Mesendoderm (in vitro differentiated cells): ENCODE data around the gene PADI3.
A peak's percentile ranks its signal among the peaks of the same experiment; 100 is the strongest.

Experiments used
- DNase-seq: peaks from one replicate; pipeline ENCODE4 v3.0.0; 2013
- H2AK5ac ChIP-seq: 2 replicates; pipeline ENCODE4 v1.6.1; 2013; ENCODE audit warnings: low read length, inconsistent platforms
- H2BK120ac ChIP-seq: 2 replicates; pipeline ENCODE4 v1.6.1; 2013; ENCODE audit warnings: low read depth, mild to moderate bottlenecking, low read length, moderate library complexity, mixed read lengths
- H2BK15ac ChIP-seq: replicated peaks from 2 replicates; pipeline ENCODE4 v1.6.1; 2013; ENCODE audit warnings: low read depth, mild to moderate bottlenecking, moderate library complexity
- H2BK5ac ChIP-seq: 2 replicates; pipeline ENCODE4 v1.6.1; 2013; ENCODE audit warnings: low read length, inconsistent platforms
- H3K18ac ChIP-seq: 2 replicates; pipeline ENCODE4 v1.6.1; 2013; ENCODE audit warnings: mild to moderate bottlenecking, low read length, mixed read lengths
- H3K23ac ChIP-seq: one replicate; pipeline ENCODE4 v1.6.1; 2013; ENCODE audit warnings: low read length
- H3K27ac ChIP-seq: 2 replicates; pipeline ENCODE4 v1.5.1; 2013; ENCODE audit warnings: low read depth, mild to moderate bottlenecking, inconsistent platforms, low read length, moderate library complexity
- H3K27me3 ChIP-seq: 2 replicates; pipeline ENCODE4 v1.6.1; 2013; ENCODE audit warnings: low read length, control low read depth, mild to moderate bottlenecking, inconsistent platforms; ENCODE audit not compliant: insufficient read depth, poor library complexity
- H3K36me3 ChIP-seq: 2 replicates; pipeline ENCODE4 v1.6.1; 2013; ENCODE audit warnings: low read length, inconsistent platforms; ENCODE audit not compliant: control insufficient read depth, insufficient read depth
- H3K4ac ChIP-seq: one replicate; pipeline ENCODE4 v1.6.1; 2013; ENCODE audit warnings: low read depth, mild to moderate bottlenecking, low read length, moderate library complexity
- H3K4me1 ChIP-seq: 2 replicates; pipeline ENCODE4 v1.6.1; 2013; ENCODE audit warnings: low read depth, low read length, inconsistent platforms; ENCODE audit not compliant: control insufficient read depth
- H3K4me2 ChIP-seq: 2 replicates; pipeline ENCODE4 v1.6.1; 2013; ENCODE audit warnings: low read length
- H3K4me3 ChIP-seq: 2 replicates; pipeline ENCODE4 v1.5.1; 2013; ENCODE audit warnings: mild to moderate bottlenecking, low read length
- H3K56ac ChIP-seq: one replicate; pipeline ENCODE4 v1.6.1; 2013; ENCODE audit warnings: low read length
- H3K79me1 ChIP-seq: 2 replicates; pipeline ENCODE4 v1.6.1; 2013; ENCODE audit warnings: low read length, inconsistent platforms
- H3K79me2 ChIP-seq: 2 replicates; pipeline ENCODE4 v1.6.1; 2013; ENCODE audit warnings: mild to moderate bottlenecking, low read length; ENCODE audit not compliant: control insufficient read depth, insufficient read depth
- H3K9ac ChIP-seq: 2 replicates; pipeline ENCODE4 v1.6.1; 2013; ENCODE audit warnings: low read length, inconsistent platforms
- H4K5ac ChIP-seq: one replicate; pipeline ENCODE4 v1.6.1; 2013; ENCODE audit warnings: low read length
- H4K8ac ChIP-seq: one replicate; pipeline ENCODE4 v1.6.1; 2013; ENCODE audit warnings: low read depth, mild to moderate bottlenecking, control low read depth, low read length, moderate library complexity
- WGBS: extraction: QIAGEN DNeasy Blood & Tissue Kit; methylation state at CpG from one replicate; pipeline ENCODE4 v1.1.7; 2013; ENCODE audit warnings: low lambda C conversion rate, missing lambda C conversion rate; ENCODE audit not compliant: insufficient coverage; ENCODE audit errors: extremely low coverage; 5-methylcytosine and 5-hydroxymethylcytosine counted together

The PADI3 gene

GRCh38 chr1:17301767-17302166 lies 52.9 kb downstream of the PADI3 start:
- no peaks in the 10 kb centered on the region for H3K79me1 ChIP-seq
- no peak overlapping the region for H3K27ac ChIP-seq
- H4K5ac ChIP-seq: no peak overlapping the region

GRCh38 chr1:17304151-17304825 lies 55.4 kb downstream of the PADI3 start:
- no peak overlapping the region for H2BK15ac ChIP-seq
- H3K27me3 ChIP-seq: no peaks in the 10 kb centered on the region
- no peak overlapping the region for H3K56ac ChIP-seq
- H2AK5ac ChIP-seq: no peak overlapping the region
- no CpG with 5 or more reads among the region's 6 CpGs for WGBS
- H3K4me2 ChIP-seq: no peak overlapping the region
- no peak overlapping the region for H3K4me3 ChIP-seq
- H3K36me3 ChIP-seq: no peaks in the 10 kb centered on the region
- H3K23ac ChIP-seq: no peak overlapping the region
- H4K8ac ChIP-seq: no peak overlapping the region
- H2BK5ac ChIP-seq: no peak overlapping the region
- H3K27ac ChIP-seq: no peak overlapping the region
- no peak overlapping the region for H4K5ac ChIP-seq
- H2BK120ac ChIP-seq: no peak overlapping the region
- no peaks in the 10 kb centered on the region for H3K79me1 ChIP-seq
- no peak overlapping the region for H3K4ac ChIP-seq
- H3K79me2 ChIP-seq: no peaks in the 10 kb centered on the region
- H3K4me1 ChIP-seq: no peaks in the 10 kb centered on the region
- H3K9ac ChIP-seq: no peak overlapping the region
- no peak overlapping the region for H3K18ac ChIP-seq
- peak; percentile 74 for DNase-seq

More at GRCh38 chr1:17301767-17302166, 52.9 kb downstream of the PADI3 start:
- no peak overlapping the region for H2BK5ac ChIP-seq
- no peak overlapping the region for H3K18ac ChIP-seq
- no peaks in the 10 kb centered on the region for H3K4me1 ChIP-seq
- WGBS: no CpG with 5 or more reads among the region's 5 CpGs
- no peak overlapping the region for H2AK5ac ChIP-seq
- H3K4me2 ChIP-seq: no peak overlapping the region
- H3K4ac ChIP-seq: no peak overlapping the region
- no peaks in the 10 kb centered on the region for H3K27me3 ChIP-seq
- H3K36me3 ChIP-seq: no peaks in the 10 kb centered on the region
- no peak overlapping the region for H3K9ac ChIP-seq
- no peak overlapping the region for H3K56ac ChIP-seq
- H3K23ac ChIP-seq: no peak overlapping the region
- H2BK15ac ChIP-seq: no peak overlapping the region
- H4K8ac ChIP-seq: no peak overlapping the region
- no peak overlapping the region for H2BK120ac ChIP-seq
- no peaks in the 10 kb centered on the region for H3K79me2 ChIP-seq
- H3K4me3 ChIP-seq: no peak overlapping the region
- DNase-seq: no peak

GRCh38 chr1:17304826-17305175 lies 55.9 kb downstream of the PADI3 start:
- no peak overlapping the region for H3K4ac ChIP-seq
- no peak overlapping the region for H3K9ac ChIP-seq
- no peaks in the 10 kb centered on the region for H3K79me1 ChIP-seq
- H3K4me3 ChIP-seq: no peak overlapping the region
- H3K36me3 ChIP-seq: no peaks in the 10 kb centered on the region
- H4K5ac ChIP-seq: no peak overlapping the region
- H3K18ac ChIP-seq: no peak overlapping the region
- no peak overlapping the region for H2BK120ac ChIP-seq
- H3K56ac ChIP-seq: no peak overlapping the region
- no CpG with 5 or more reads among the region's 6 CpGs for WGBS
- no peaks in the 10 kb centered on the region for H3K27me3 ChIP-seq
- DNase-seq: no peak
- H3K4me1 ChIP-seq: peaks cover 1% of the 10 kb centered on the region
- no peak overlapping the region for H2BK15ac ChIP-seq
- no peaks in the 10 kb centered on the region for H3K79me2 ChIP-seq
- no peak overlapping the region for H3K27ac ChIP-seq
- H4K8ac ChIP-seq: no peak overlapping the region
- H2BK5ac ChIP-seq: no peak overlapping the region
- no peak overlapping the region for H2AK5ac ChIP-seq
- no peak overlapping the region for H3K4me2 ChIP-seq
- H3K23ac ChIP-seq: no peak overlapping the region

GRCh38 chr1:17305576-17306095 lies 56.7 kb downstream of the PADI3 start:
- no peak overlapping the region for H2AK5ac ChIP-seq
- H3K9ac ChIP-seq: no peak overlapping the region
- no peak overlapping the region for H3K18ac ChIP-seq
- H3K4me1 ChIP-seq: peaks cover 4% of the 10 kb centered on the region
- H3K4ac ChIP-seq: no peak overlapping the region
- no peak overlapping the region for H3K56ac ChIP-seq
- H2BK120ac ChIP-seq: no peak overlapping the region
- no CpG with 5 or more reads among the region's 14 CpGs for WGBS
- H3K27ac ChIP-seq: no peak overlapping the region
- H4K8ac ChIP-seq: no peak overlapping the region
- no peaks in the 10 kb centered on the region for H3K36me3 ChIP-seq
- H3K27me3 ChIP-seq: no peaks in the 10 kb centered on the region
- no peak overlapping the region for H4K5ac ChIP-seq
- no peak overlapping the region for H2BK5ac ChIP-seq
- no peak overlapping the region for H2BK15ac ChIP-seq
- no peaks in the 10 kb centered on the region for H3K79me2 ChIP-seq
- no peak overlapping the region for H3K4me2 ChIP-seq
- no peak overlapping the region for H3K23ac ChIP-seq
- no peak overlapping the region for H3K4me3 ChIP-seq
- DNase-seq: no peak
- no peaks in the 10 kb centered on the region for H3K79me1 ChIP-seq

GRCh38 chr1:17306407-17306806 lies 57.5 kb downstream of the PADI3 start:
- H3K4me1 ChIP-seq: peaks cover 4% of the 10 kb centered on the region
- H3K4me2 ChIP-seq: no peak overlapping the region
- H2BK15ac ChIP-seq: no peak overlapping the region
- no peak overlapping the region for H3K4ac ChIP-seq
- H3K79me1 ChIP-seq: no peaks in the 10 kb centered on the region
- H2BK5ac ChIP-seq: no peak overlapping the region
- no peaks in the 10 kb centered on the region for H3K36me3 ChIP-seq
- H2BK120ac ChIP-seq: no peak overlapping the region
- H3K9ac ChIP-seq: no peak overlapping the region
- no peak overlapping the region for H3K27ac ChIP-seq
- DNase-seq: no peak
- no peak overlapping the region for H3K18ac ChIP-seq
- H2AK5ac ChIP-seq: no peak overlapping the region
- no peak overlapping the region for H3K4me3 ChIP-seq
- H3K23ac ChIP-seq: no peak overlapping the region
- no peak overlapping the region for H4K5ac ChIP-seq
- no peaks in the 10 kb centered on the region for H3K79me2 ChIP-seq
- no CpG with 5 or more reads among the region's 6 CpGs for WGBS
- no peaks in the 10 kb centered on the region for H3K27me3 ChIP-seq
- H3K56ac ChIP-seq: no peak overlapping the region
- no peak overlapping the region for H4K8ac ChIP-seq

GRCh38 chr1:17306921-17307320 lies 58.0 kb downstream of the PADI3 start:
- H3K27me3 ChIP-seq: no peaks in the 10 kb centered on the region
- no peak overlapping the region for H2BK15ac ChIP-seq
- H3K4ac ChIP-seq: no peak overlapping the region
- no peak overlapping the region for H3K9ac ChIP-seq
- no peaks in the 10 kb centered on the region for H3K36me3 ChIP-seq
- H3K4me1 ChIP-seq: peaks cover 4% of the 10 kb centered on the region
- H3K4me2 ChIP-seq: no peak overlapping the region
- no peak overlapping the region for H3K56ac ChIP-seq
- no peak overlapping the region for H2BK5ac ChIP-seq
- H4K5ac ChIP-seq: no peak overlapping the region
- H3K4me3 ChIP-seq: no peak overlapping the region
- no peak overlapping the region for H3K18ac ChIP-seq
- H3K79me2 ChIP-seq: no peaks in the 10 kb centered on the region
- no peak overlapping the region for H3K23ac ChIP-seq
- no peak overlapping the region for H4K8ac ChIP-seq
- H3K27ac ChIP-seq: no peak overlapping the region
- no peak overlapping the region for H2BK120ac ChIP-seq
- no peak for DNase-seq
- WGBS: no CpG with 5 or more reads among the region's 6 CpGs
- no peak overlapping the region for H2AK5ac ChIP-seq
- H3K79me1 ChIP-seq: no peaks in the 10 kb centered on the region
